Left ventricle myocardium inferior (tissue), 1 donor: ENCODE measurements around the gene ZNF239. TPM values are rescaled to one million over a fixed set of nuclear protein-coding genes. Genes with fewer than 3 reads are reported as not detected.
"Not testable (repeated sequence)": the region's sequence is repeated elsewhere in the genome, so short reads cannot be mapped to it uniquely, and the experiment has no call there.

Source experiments
- DNase-seq: peaks from one replicate; pipeline ENCODE4 v3.0.0-alpha.2; 2020
- H3K27ac ChIP-seq: fragments of 200-600 bp; replicated peaks from 2 replicates; pipeline ENCODE4 v1.8.0; 2021
- H3K27me3 ChIP-seq: fragments of 200-600 bp; 2 replicates; pipeline ENCODE4 v1.8.0; 2021; ENCODE audit warnings: low read depth
- H3K36me3 ChIP-seq: fragments of 200-600 bp; 2 replicates; pipeline ENCODE4 v1.8.0; 2021
- H3K4me1 ChIP-seq: fragments of 200-600 bp; 2 replicates; pipeline ENCODE4 v1.8.0; 2021
- H3K4me3 ChIP-seq: fragments of 200-600 bp; 2 replicates; pipeline ENCODE4 v1.8.0; 2021; ENCODE audit warnings: mild to moderate bottlenecking, moderate library complexity
- H3K9me3 ChIP-seq: fragments of 200-600 bp; replicated peaks from 2 replicates; pipeline ENCODE4 v1.8.0; 2021
- CTCF ChIP-seq: fragments of 200-600 bp; IDR thresholded peaks from 2 replicates; pipeline ENCODE4 v1.8.0; 2021; ENCODE audit warnings: antibody characterized with exemption, mild to moderate bottlenecking, borderline replicate concordance
- intact Hi-C: fragments of 100-400 bp; cut with micrococcal nuclease; formaldehyde crosslinking; loops from one replicate; pipeline ENCODE4 v1.11.0; 2022
- total RNA-seq: library from RNA; stranded (reverse); fragmentation: NEBNext Ultra II Directional; extraction: Animal tissue kit (Norgen Biotek cat#: 25700); gene quantifications from one replicate; pipeline ENCODE4 v1.2.1, GENCODE V29; 2021
- donor health status: DM: no; HTN: yes; CAD: no; lungs with severe emphysema.

The ZNF239 gene
- total RNA-seq, 1 donor from 2014 or later: 1.5 TPM

- no peaks in the 10 kb centered on the region for H3K27me3 ChIP-seq
- no peaks in the 10 kb centered on the region for H3K9me3 ChIP-seq
- no peak for TF ChIP-seq CTCF
- H3K4me1 ChIP-seq: peaks cover 15% of the 10 kb centered on the region
- H3K4me3 ChIP-seq: no peak overlapping the region
- intact Hi-C loops: no loop called here
- peaks cover 38% of the 10 kb centered on the region for H3K36me3 ChIP-seq
- DNase-seq: no peak
- no peak overlapping the region for H3K27ac ChIP-seq
Observed at GRCh38 chr10:43610636-43611035, 36.2 kb upstream of the ZNF239 start.

DNA sequence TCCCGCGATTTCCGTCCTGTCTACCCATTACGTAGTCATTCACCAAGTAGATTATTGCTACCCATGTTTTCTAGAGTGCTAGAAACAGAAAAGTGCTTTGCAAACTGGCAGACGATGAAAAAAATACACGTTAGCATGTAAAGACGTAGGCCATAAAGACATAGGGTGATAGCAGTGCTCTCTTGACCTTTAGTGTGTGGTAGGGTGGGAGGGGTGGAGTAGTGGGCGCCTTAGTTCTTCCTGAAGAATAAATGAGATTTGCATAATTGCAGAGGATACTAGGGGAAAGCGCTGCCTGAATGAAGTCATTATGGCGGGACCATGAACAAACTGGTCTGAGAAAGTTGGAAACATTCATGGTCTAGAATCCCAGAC, 32.8 kb upstream of the ZNF239 start:
- no peak for TF ChIP-seq CTCF
- intact Hi-C loops: no loop called here
- no peaks in the 10 kb centered on the region for H3K9me3 ChIP-seq
- no peak for DNase-seq
- H3K27ac ChIP-seq: no peak overlapping the region
- H3K27me3 ChIP-seq: no peaks in the 10 kb centered on the region
- H3K36me3 ChIP-seq: peaks cover 19% of the 10 kb centered on the region
- H3K4me3 ChIP-seq: peak overlapping the region; percentile 96
- H3K4me1 ChIP-seq: peaks cover 15% of the 10 kb centered on the region

DNA sequence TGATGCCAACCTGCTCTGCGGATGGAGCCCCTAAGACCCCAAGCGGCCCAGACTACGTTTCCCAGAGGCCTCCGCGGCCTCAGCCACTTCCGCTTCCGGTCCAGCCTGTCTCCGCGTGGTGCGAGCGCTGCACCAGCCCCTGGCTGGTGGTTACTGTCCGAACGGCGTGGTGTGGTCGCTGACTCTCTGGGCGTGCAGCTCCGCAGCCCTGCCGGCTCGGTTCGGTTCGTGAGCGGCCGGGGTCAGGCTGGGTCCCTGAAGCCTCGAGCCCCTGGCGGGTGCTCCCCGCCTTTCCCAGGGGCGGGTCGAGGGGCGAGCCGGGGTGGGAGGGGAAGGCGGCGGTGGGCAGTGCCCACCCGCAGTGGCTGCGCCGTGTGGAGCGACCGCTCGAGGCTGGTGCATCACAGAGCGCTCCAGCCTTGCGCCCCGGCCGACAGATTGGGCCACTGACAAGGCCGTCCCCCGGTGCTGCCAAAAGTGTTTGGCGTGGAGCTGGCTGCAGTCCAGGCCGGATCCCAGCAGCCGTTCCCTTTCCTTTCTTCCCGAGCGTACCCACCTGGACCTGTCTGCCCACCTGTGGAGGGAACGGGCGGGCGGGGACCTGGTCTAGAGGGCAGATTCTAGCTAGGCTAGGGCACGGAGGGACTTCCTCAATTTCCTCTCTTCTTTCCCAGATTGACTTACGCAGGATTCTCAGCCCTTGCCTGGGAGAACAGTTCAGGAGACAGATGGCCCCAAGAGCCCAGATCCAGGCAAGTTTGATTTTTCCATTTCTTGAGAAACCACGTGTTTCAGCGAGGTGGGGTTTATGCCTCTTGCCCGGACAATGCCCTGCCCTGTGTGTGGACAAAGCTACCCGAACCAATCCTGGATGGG, 32.1 kb upstream of the ZNF239 start, which contains the start of gene ZNF485:
ZNF485 (plus strand) TSS at position 116 of the 876 bp plus-strand sequence; CDS start at position 729, 613 bp downstream.
- Histone ChIP-seq H3K9me3 (no peaks in the 10 kb centered on the region), H3K27ac (peak within 1 kb of the TSS; percentile 77), H3K36me3 (peaks cover 19% of the 10 kb centered on the region), H3K4me1 (peaks cover 15% of the 10 kb centered on the region), H3K4me3 (peak within 1 kb of the TSS; percentile 96), H3K27me3 (no peaks in the 10 kb centered on the region)
- DNase-seq: peak; percentile 77
- intact Hi-C loops: no loop called here
- no peak for TF ChIP-seq CTCF

- Histone ChIP-seq H3K4me3 (peak overlapping the region; percentile 96), H3K36me3 (peaks cover 13% of the 10 kb centered on the region), H3K4me1 (peaks cover 15% of the 10 kb centered on the region), H3K27ac (no peak overlapping the region), H3K27me3 (no peaks in the 10 kb centered on the region), H3K9me3 (no peaks in the 10 kb centered on the region)
- no peak for DNase-seq
- intact Hi-C loops: no loop called here
- TF ChIP-seq CTCF: no peak
Observed at GRCh38 chr10:43605850-43606322, 31.5 kb upstream of the ZNF239 start.

- intact Hi-C loops, H3K9me3 ChIP-seq, H3K36me3 ChIP-seq, H3K27me3 ChIP-seq, H3K27ac ChIP-seq, DNase-seq, H3K4me3 ChIP-seq: not testable (repeated sequence)
- H3K4me1 ChIP-seq: peaks cover 12% of the 10 kb centered on the region
Observed at GRCh38 chr10:43601576-43601975, 27.2 kb upstream of the ZNF239 start.

- intact Hi-C loops: no loop called here
- Histone ChIP-seq H3K4me1 (peaks cover 22% of the 10 kb centered on the region), H3K27me3 (no peaks in the 10 kb centered on the region), H3K4me3 (no peak overlapping the region), H3K9me3 (no peaks in the 10 kb centered on the region), H3K27ac (no peak overlapping the region), H3K36me3 (no peaks in the 10 kb centered on the region)
- no peak for DNase-seq
- no peak for TF ChIP-seq CTCF
Observed at GRCh38 chr10:43599333-43599732, 24.9 kb upstream of the ZNF239 start.
